ENCODE measurements around the gene DPP7. TPM values are rescaled to one million over a fixed set of nuclear protein-coding genes. Genes with fewer than 3 reads are reported as not detected.

The DPP7 gene
- total RNA-seq, 1 donor from 2014 or later, result 86.7 TPM

GRCh38 chr9:137097761-137098462, 16.6 kb downstream of the DPP7 start:
- no peak for DNase-seq (ENCODE audit: extremely low spot score, unreplicated experiment)
- Mint-ChIP-seq H3K27me3 (no peaks in the 10 kb centered on the region), H3K36me3 (peaks cover 5% of the 10 kb centered on the region), H3K4me1 (ENCODE audit: unreplicated experiment) (no peaks in the 10 kb centered on the region), H3K27ac (no peak overlapping the region), H3K4me3 (no peak overlapping the region), H3K9me3 (no peaks in the 10 kb centered on the region)
- TF ChIP-seq CTCF (conservative IDR thresholded peaks at IDR 0.05), result no peak

GRCh38 chr9:137096785-137097546, 17.6 kb downstream of the DPP7 start:
- Mint-ChIP-seq H3K4me1 (ENCODE audit: unreplicated experiment) (no peaks in the 10 kb centered on the region), H3K9me3 (no peaks in the 10 kb centered on the region), H3K4me3 (no peak overlapping the region), H3K36me3 (peaks cover 5% of the 10 kb centered on the region), H3K27me3 (no peaks in the 10 kb centered on the region), H3K27ac (no peak overlapping the region)
- DNase-seq (ENCODE audit: extremely low spot score, unreplicated experiment), result no peak
- TF ChIP-seq CTCF (conservative IDR thresholded peaks at IDR 0.05), result no peak

- Mint-ChIP-seq H3K27ac (no peak overlapping the region), H3K9me3 (no peaks in the 10 kb centered on the region), H3K4me1 (ENCODE audit: unreplicated experiment) (no peaks in the 10 kb centered on the region), H3K36me3 (peaks cover 5% of the 10 kb centered on the region), H3K4me3 (no peak overlapping the region), H3K27me3 (no peaks in the 10 kb centered on the region)
- no peak for DNase-seq (ENCODE audit: extremely low spot score, unreplicated experiment)
- no peak for TF ChIP-seq CTCF (conservative IDR thresholded peaks at IDR 0.05)
Measured at GRCh38 chr9:137095664-137096517, 18.6 kb downstream of the DPP7 start.

GRCh38 chr9:137089232-137089947, 25.1 kb downstream of the DPP7 start:
- Mint-ChIP-seq H3K4me3 (no peak overlapping the region), H3K27ac (no peak overlapping the region), H3K36me3 (no peaks in the 10 kb centered on the region), H3K4me1 (ENCODE audit: unreplicated experiment) (peaks cover 8% of the 10 kb centered on the region), H3K9me3 (no peaks in the 10 kb centered on the region), H3K27me3 (no peaks in the 10 kb centered on the region)
- DNase-seq (ENCODE audit: extremely low spot score, unreplicated experiment), result no peak
- no peak for TF ChIP-seq CTCF (conservative IDR thresholded peaks at IDR 0.05)

GRCh38 chr9:137088121-137088520, 26.4 kb downstream of the DPP7 start:
- Mint-ChIP-seq H3K27me3 (peaks cover 9% of the 10 kb centered on the region), H3K4me3 (peak overlapping the region; percentile 92), H3K36me3 (no peaks in the 10 kb centered on the region), H3K27ac (peak overlapping the region; percentile 35), H3K9me3 (no peaks in the 10 kb centered on the region), H3K4me1 (ENCODE audit: unreplicated experiment) (peaks cover 8% of the 10 kb centered on the region)
- TF ChIP-seq CTCF (conservative IDR thresholded peaks at IDR 0.05), result no peak
- DNase-seq (ENCODE audit: extremely low spot score, unreplicated experiment), result no peak
